B cell (primary cell): ENCODE measurements around the gene GUCD1.

Source experiments
- EZH2 ChIP-seq: IDR thresholded peaks from 2 replicates; pipeline ENCODE4 v1.6.1; 2012; ENCODE audit warnings: borderline replicate concordance, low read depth, mild to moderate bottlenecking, moderate library complexity, low read length; ENCODE audit not compliant: insufficient read depth, poor library complexity, severe bottlenecking
- TF ChIP-seq, protein P1 (sequence below): fragments of 200-600 bp; IDR thresholded peaks from one replicate; pipeline ENCODE4 v1.8.0; 2022; ENCODE audit warnings: antibody characterized with exemption, mild to moderate bottlenecking

DNA sequence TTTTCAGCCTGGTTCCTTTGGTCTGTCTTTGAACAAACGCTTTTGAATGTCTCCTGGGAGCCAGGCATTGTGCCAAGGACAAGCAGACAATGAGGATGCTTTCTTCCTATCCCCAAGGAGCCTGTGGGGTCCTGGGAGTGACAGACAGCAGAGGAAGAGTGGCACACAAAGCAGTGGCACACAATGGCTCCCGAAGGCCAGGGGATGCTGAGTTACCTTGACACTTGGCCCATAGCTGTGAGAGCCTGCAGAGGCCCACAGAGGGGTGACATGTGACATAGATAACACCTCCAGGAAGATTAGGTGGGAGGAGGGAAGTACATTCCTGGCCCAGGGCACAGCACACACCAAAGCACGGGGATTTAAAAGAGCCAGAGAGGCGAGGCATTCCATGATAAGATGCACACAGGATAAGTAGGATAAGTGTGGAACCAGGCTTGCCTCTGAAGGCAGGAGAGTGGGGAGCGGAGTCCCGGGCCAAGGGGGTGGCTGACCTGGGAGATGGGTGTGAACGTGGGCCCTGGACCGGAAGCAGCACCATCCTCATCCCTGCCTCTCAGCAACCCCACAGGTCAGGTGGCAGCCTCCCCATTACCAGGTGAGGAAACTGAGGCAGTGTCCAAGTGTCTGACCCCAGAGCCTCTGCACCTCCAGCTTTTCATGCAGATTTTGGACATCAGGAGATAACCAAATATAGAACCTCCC is 53.5 kb downstream of the GUCD1 start:
- TF ChIP-seq, protein P1, sequence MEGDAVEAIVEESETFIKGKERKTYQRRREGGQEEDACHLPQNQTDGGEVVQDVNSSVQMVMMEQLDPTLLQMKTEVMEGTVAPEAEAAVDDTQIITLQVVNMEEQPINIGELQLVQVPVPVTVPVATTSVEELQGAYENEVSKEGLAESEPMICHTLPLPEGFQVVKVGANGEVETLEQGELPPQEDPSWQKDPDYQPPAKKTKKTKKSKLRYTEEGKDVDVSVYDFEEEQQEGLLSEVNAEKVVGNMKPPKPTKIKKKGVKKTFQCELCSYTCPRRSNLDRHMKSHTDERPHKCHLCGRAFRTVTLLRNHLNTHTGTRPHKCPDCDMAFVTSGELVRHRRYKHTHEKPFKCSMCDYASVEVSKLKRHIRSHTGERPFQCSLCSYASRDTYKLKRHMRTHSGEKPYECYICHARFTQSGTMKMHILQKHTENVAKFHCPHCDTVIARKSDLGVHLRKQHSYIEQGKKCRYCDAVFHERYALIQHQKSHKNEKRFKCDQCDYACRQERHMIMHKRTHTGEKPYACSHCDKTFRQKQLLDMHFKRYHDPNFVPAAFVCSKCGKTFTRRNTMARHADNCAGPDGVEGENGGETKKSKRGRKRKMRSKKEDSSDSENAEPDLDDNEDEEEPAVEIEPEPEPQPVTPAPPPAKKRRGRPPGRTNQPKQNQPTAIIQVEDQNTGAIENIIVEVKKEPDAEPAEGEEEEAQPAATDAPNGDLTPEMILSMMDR = no peak
- no peak for TF ChIP-seq EZH2
